CD4-positive, alpha-beta memory T cell (primary cell): ENCODE measurements around the gene ATXN7L2. TPM values are rescaled to one million over a fixed set of nuclear protein-coding genes. Genes with fewer than 3 reads are reported as not detected.

Experiments
- CTCF ChIA-PET: fragments of 350-600 bp; sonication (Branson Sonifier 250); formaldehyde crosslinking; loops from one replicate; lab custom pipeline; 2021; ENCODE audit warnings: inconsistent platforms; ENCODE audit not compliant: partially characterized antibody; lab: Charles Lee
- POLR2A ChIA-PET: fragments of 350-600 bp; sonication (Branson Sonifier 250); formaldehyde crosslinking; loops from one replicate; lab custom pipeline; 2021; ENCODE audit not compliant: partially characterized antibody; lab: Charles Lee
- DNase-seq, 5 donors: peaks; one replicate each; pipeline versions ENCODE4 v3.0.0 to v3.0.0-alpha.2; 2020 to 2022; ENCODE audit warnings: mixed read lengths in 1 of 5
- H3K27ac ChIP-seq: one replicate; pipeline ENCODE4 v1.7.0; 2013; ENCODE audit warnings: low read depth, low read length
- H3K27me3 ChIP-seq: 2 replicates; pipeline ENCODE4 v1.7.0; 2013; ENCODE audit warnings: mild to moderate bottlenecking, low read length, moderate library complexity; ENCODE audit not compliant: insufficient read depth
- H3K36me3 ChIP-seq: 2 replicates; pipeline ENCODE4 v1.7.0; 2013; ENCODE audit warnings: mild to moderate bottlenecking, low read length, moderate library complexity; ENCODE audit not compliant: insufficient read depth
- H3K4me1 ChIP-seq: 2 replicates; pipeline ENCODE4 v1.7.0; 2013; ENCODE audit warnings: mild to moderate bottlenecking, low read length, moderate library complexity; ENCODE audit not compliant: insufficient read depth
- H3K4me3 ChIP-seq, 2 donors: one replicate each; pipeline ENCODE4 v1.7.0; 2013; ENCODE audit warnings: low read length in 2 of 2, mild to moderate bottlenecking in 1 of 2
- H3K9me3 ChIP-seq, 2 donors: one replicate each; pipeline ENCODE4 v1.7.0; 2013; ENCODE audit warnings: low read length in 2 of 2, control low read depth in 1 of 2; ENCODE audit not compliant: control insufficient read depth in 1 of 2
- H3K27ac Mint-ChIP-seq, 7 donors: one replicate each; pipeline ENCODE4 v1.8.0; 2020 to 2021; ENCODE audit warnings: mixed read lengths in 7 of 7, mild to moderate bottlenecking in 6 of 7, inconsistent platforms in 3 of 7, moderate library complexity in 3 of 7
- H3K27me3 Mint-ChIP-seq, 2 donors: one replicate each; pipeline ENCODE4 v1.8.0; 2020 to 2021; ENCODE audit warnings: mixed read lengths in 2 of 2
- H3K36me3 Mint-ChIP-seq, 2 donors: one replicate each; pipeline ENCODE4 v1.8.0; 2020 to 2021; ENCODE audit warnings: mixed read lengths in 2 of 2, inconsistent platforms in 1 of 2, mild to moderate bottlenecking in 1 of 2
- H3K4me1 Mint-ChIP-seq, 4 donors: one replicate each; pipeline ENCODE4 v1.8.0; 2020 to 2021; ENCODE audit warnings: mixed read lengths in 4 of 4, mild to moderate bottlenecking in 1 of 4
- H3K4me3 Mint-ChIP-seq, 8 donors: one replicate each; pipeline ENCODE4 v1.8.0; 2020 to 2021; ENCODE audit warnings: mixed read lengths in 8 of 8, mild to moderate bottlenecking in 7 of 8, moderate library complexity in 6 of 8, inconsistent platforms in 3 of 8
- H3K9me3 Mint-ChIP-seq, 8 donors: one replicate each; pipeline ENCODE4 v1.8.0; 2020 to 2021; ENCODE audit warnings: mixed read lengths in 8 of 8, mild to moderate bottlenecking in 5 of 8, inconsistent platforms in 3 of 8, moderate library complexity in 1 of 8
- intact Hi-C: fragments of 100-400 bp; cut with micrococcal nuclease; formaldehyde crosslinking; loops from one replicate; pipeline ENCODE4 v1.15.1; 2023
- polyA plus RNA-seq, 2 donors: library from polyadenylated mRNA; unstranded; fragments of 300-500 nt; fragmentation: Illumina TruSeq; gene quantifications; one replicate each; pipeline ENCODE4 v1.2.3, GENCODE V29; 2021
- total RNA-seq, 2 experiments: library from RNA; stranded (reverse); gene quantifications; one replicate each; pipeline ENCODE4 v1.2.3, GENCODE V29; 2021

ATXN7L2 gene, protein sequence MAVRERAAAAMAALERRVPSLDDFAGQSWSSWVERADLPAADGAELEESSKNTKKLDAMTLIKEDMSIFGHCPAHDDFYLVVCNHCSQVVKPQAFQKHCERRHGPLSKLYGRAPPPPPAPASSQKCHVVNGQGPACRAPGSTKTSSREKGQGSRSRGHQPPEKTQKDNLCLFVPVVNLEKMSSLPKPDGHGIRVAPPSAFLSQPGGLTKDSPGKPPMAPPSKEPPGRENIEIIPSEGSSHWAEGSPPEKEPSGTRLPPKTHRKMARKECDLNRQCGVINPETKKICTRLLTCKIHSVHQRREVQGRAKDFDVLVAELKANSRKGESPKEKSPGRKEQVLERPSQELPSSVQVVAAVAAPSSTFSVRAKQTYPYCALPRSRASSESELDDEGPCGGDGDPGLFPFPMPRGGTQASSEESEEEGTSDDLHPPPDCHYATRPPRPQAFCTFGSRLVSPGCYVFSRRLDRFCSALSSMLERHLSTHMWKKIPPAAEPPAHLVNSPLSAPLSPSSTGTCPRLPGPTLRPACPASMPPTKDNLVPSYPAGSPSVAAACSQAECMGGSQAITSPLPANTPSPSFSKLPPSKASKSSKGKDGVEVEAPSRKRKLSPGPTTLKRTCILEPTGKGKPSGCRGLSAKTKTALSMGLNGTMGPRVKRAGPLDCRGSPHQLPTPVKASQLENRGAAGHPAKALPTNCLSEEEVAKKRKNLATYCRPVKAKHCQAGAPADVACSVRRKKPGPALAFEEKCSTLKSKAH
- total RNA-seq (1 to 10 TPM; 7.4 to 9.0 TPM), polyA plus RNA-seq (1 to 10 TPM; 1.9 to 6.9 TPM)

- Mint-ChIP-seq H3K36me3 (peaks cover 5 to 28% of the 10 kb centered on the region in 2 donors), H3K4me1 (peaks cover 17 to 42% (median 30%) of the 10 kb centered on the region in 4 donors), H3K9me3 (no peaks in the 10 kb centered on the region), H3K27me3 (peaks cover 0 to 5% of the 10 kb centered on the region in 2 donors), H3K4me3 (peak within 1 kb of the TSS; percentile 91 to 96 (median 94)), H3K27ac (peak within 1 kb of the TSS; percentile 86 to 97 (median 92))
- DNase-seq: peak; percentile 92 to 95 (median 93)
- Histone ChIP-seq H3K27ac (peak within 1 kb of the TSS; percentile 76), H3K36me3 (peaks cover 6% of the 10 kb centered on the region), H3K27me3 (peaks cover 4% of the 10 kb centered on the region), H3K4me1 (peaks cover 20% of the 10 kb centered on the region), H3K4me3 (peak within 1 kb of the TSS; percentile 95 to 98), H3K9me3 (no peaks in the 10 kb centered on the region)
- ChIA-PET CTCF (interaction anchor here (0.7 to 37.2 kb wide), 12 partner anchors 10 to 546 kb away, joined by 3 to 1669 read pairs (median 4); partner anchors contain the start of genes AHCYL1, AMIGO1, CYB561D1 and GPR61), POLR2A (interaction anchor here (0.6 to 6.0 kb wide), 25 partner anchors 14 to 1480 kb away, joined by 3 to 206 read pairs (median 5); partner anchors contain the start of genes AHCYL1, AMIGO1, AMPD2 and CLCC1)
- intact Hi-C loops: loop anchor here (1.0 to 5.0 kb wide), 6 partner anchors 10 to 548 kb away; partner anchors contain the start of genes CYB561D1, PSMA5, SARS1 and STRIP1
Observed at GRCh38 chr1:109483672-109484518, at the start of gene ATXN7L2. Gene ATXN7L2, plus strand, starts transcription at chr1:109483905. Its CDS starts 49 bp downstream, at chr1:109483954.

- Mint-ChIP-seq H3K27me3 (peaks cover 6 to 12% of the 10 kb centered on the region in 2 donors), H3K36me3 (no peaks in the 10 kb centered on the region), H3K4me1 (no peaks in the 10 kb centered on the region), H3K27ac (no peak overlapping the region), H3K4me3 (no peak overlapping the region), H3K9me3 (peaks cover 0 to 4% (median 0%) of the 10 kb centered on the region in 8 donors)
- ChIA-PET CTCF (no interaction called here), POLR2A (no interaction called here)
- Histone ChIP-seq H3K27ac (no peak overlapping the region), H3K4me3 (no peak overlapping the region), H3K9me3 (no peaks in the 10 kb centered on the region), H3K36me3 (no peaks in the 10 kb centered on the region), H3K4me1 (no peaks in the 10 kb centered on the region), H3K27me3 (no peaks in the 10 kb centered on the region)
- DNase-seq: no peak
- intact Hi-C loops: no loop called here
Observed at GRCh38 chr1:109434484-109434883, 49.2 kb upstream of the ATXN7L2 start.

DNA sequence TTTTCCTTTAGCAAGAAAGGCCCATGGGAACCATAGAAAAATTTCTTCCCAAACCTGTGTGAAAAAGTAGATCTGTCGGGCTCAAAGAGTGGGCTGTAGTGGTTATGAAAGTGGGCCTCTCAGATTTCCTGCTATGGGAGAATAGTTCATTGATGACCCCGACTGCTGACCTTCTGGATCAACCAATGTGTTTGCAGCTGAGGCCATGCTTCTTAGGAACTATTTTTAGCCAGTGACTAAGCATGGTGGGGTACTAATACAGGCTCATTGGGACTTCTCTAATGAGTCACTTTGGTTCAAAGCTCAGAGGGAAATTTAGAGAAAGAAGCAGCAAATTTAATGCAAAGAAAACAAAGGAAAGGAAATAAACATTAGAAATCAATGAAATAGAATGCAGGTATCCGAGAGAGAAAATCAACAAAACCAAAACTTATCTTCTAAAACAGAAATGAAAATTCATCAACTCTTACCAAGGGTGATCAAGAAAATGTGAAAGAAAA lies 44.9 kb upstream of the ATXN7L2 start:
- no peaks in the 10 kb centered on the region for H3K4me1 ChIP-seq
- ChIA-PET CTCF (no interaction called here), POLR2A (no interaction called here)
- no peak for DNase-seq
- no peaks in the 10 kb centered on the region for H3K4me1 Mint-ChIP-seq
- H3K9me3 ChIP-seq: no peaks in the 10 kb centered on the region
- no peaks in the 10 kb centered on the region for H3K36me3 ChIP-seq
- no peak overlapping the region for H3K4me3 Mint-ChIP-seq
- H3K4me3 ChIP-seq: no peak overlapping the region
- peaks cover 0 to 4% (median 0%) of the 10 kb centered on the region in 8 donors for H3K9me3 Mint-ChIP-seq
- no peak overlapping the region for H3K27ac ChIP-seq
- no peaks in the 10 kb centered on the region for H3K36me3 Mint-ChIP-seq
- intact Hi-C loops: no loop called here
- no peaks in the 10 kb centered on the region for H3K27me3 ChIP-seq
- peaks cover 6 to 11% of the 10 kb centered on the region in 2 donors for H3K27me3 Mint-ChIP-seq
- H3K27ac Mint-ChIP-seq: no peak overlapping the region

DNA sequence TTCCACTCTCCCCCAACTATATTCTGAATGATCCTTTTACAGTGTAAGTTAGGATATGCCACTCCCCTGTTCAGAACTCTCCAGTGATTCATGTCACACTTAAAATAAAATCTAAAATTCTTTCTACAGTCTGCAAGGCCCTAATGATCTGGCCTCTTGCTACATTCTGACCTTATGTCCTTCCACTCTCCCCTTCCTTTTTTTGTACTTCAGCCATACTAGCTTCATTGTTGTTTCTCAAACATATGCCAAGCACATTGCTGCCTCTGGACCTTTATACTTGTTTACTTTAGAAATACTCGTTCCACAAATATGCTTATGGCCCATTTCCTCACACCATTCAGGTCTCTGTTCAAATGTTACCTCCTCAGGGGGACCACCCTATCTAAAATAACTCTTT lies 42.6 kb upstream of the ATXN7L2 start:
- Histone ChIP-seq H3K9me3 (no peaks in the 10 kb centered on the region), H3K27me3 (peaks cover 3% of the 10 kb centered on the region), H3K4me1 (no peaks in the 10 kb centered on the region), H3K4me3 (no peak overlapping the region), H3K36me3 (no peaks in the 10 kb centered on the region), H3K27ac (no peak overlapping the region)
- H3K4me3 Mint-ChIP-seq: no peak overlapping the region
- no peaks in the 10 kb centered on the region for H3K9me3 Mint-ChIP-seq
- ChIA-PET POLR2A (no interaction called here), CTCF (no interaction called here)
- peaks cover 6 to 8% of the 10 kb centered on the region in 2 donors for H3K27me3 Mint-ChIP-seq
- no peak for DNase-seq
- no peaks in the 10 kb centered on the region for H3K4me1 Mint-ChIP-seq
- no peaks in the 10 kb centered on the region for H3K36me3 Mint-ChIP-seq
- H3K27ac Mint-ChIP-seq: no peak overlapping the region
- intact Hi-C loops: no loop called here

- DNase-seq: no peak
- Mint-ChIP-seq H3K27me3 (peaks cover 10% of the 10 kb centered on the region in 2 donors), H3K4me1 (no peaks in the 10 kb centered on the region), H3K4me3 (no peak overlapping the region), H3K27ac (no peak overlapping the region), H3K36me3 (no peaks in the 10 kb centered on the region), H3K9me3 (no peaks in the 10 kb centered on the region)
- intact Hi-C loops: no loop called here
- ChIA-PET POLR2A (no interaction called here), CTCF (no interaction called here)
- Histone ChIP-seq H3K4me3 (no peak overlapping the region), H3K27me3 (peaks cover 3% of the 10 kb centered on the region), H3K9me3 (no peaks in the 10 kb centered on the region), H3K27ac (no peak overlapping the region), H3K36me3 (no peaks in the 10 kb centered on the region), H3K4me1 (no peaks in the 10 kb centered on the region)
Observed at GRCh38 chr1:109443476-109443875, 40.2 kb upstream of the ATXN7L2 start.

- Histone ChIP-seq H3K4me1 (no peaks in the 10 kb centered on the region), H3K9me3 (no peaks in the 10 kb centered on the region), H3K4me3 (no peak overlapping the region), H3K27ac (no peak overlapping the region), H3K27me3 (peaks cover 3% of the 10 kb centered on the region), H3K36me3 (no peaks in the 10 kb centered on the region)
- H3K9me3 Mint-ChIP-seq: no peaks in the 10 kb centered on the region
- no peak overlapping the region for H3K27ac Mint-ChIP-seq
- intact Hi-C loops: no loop called here
- DNase-seq: no peak
- H3K4me3 Mint-ChIP-seq: no peak overlapping the region
- ChIA-PET POLR2A (no interaction called here), CTCF (no interaction called here)
- no peaks in the 10 kb centered on the region for H3K4me1 Mint-ChIP-seq
- peaks cover 10% of the 10 kb centered on the region in 2 donors for H3K27me3 Mint-ChIP-seq
- no peaks in the 10 kb centered on the region for H3K36me3 Mint-ChIP-seq
Observed at GRCh38 chr1:109444346-109444745, 39.4 kb upstream of the ATXN7L2 start.
